Measurements from ENCODE around the gene ADH1A. TPM values are rescaled to one million over a fixed set of nuclear protein-coding genes. Genes with fewer than 3 reads are reported as not detected.

The ADH1A gene
- polyA plus RNA-seq, 1 experiment, result not detected

DNA sequence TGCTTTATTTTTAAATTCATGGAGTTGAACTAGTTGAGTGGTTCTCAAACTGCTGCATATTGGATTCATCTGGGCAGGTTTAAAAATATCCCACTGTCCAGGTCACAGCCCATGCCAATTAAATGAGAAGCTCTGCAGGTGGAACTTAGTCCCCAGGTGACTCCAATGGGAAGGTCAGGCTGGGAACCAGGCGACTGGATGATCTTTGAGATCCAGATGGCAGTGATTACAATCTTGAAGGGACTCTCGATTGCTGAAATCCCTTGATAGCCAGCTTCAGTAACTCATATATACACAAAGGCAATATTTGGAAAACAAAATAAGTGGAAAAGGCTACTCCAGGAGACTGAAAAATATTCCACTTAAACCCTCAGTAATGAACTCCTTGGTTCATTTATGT lies 8.1 kb downstream of the ADH1A start:
- no peaks in the 10 kb centered on the region for H3K36me3 ChIP-seq (ENCODE audit: control insufficient read depth, insufficient read depth, low read length)
- DNase-seq (ENCODE audit: low read depth), result no peak
- H3K4me3 ChIP-seq (ENCODE audit: low read depth, low read length), result no peak overlapping the region
- TF ChIP-seq, protein P1, sequence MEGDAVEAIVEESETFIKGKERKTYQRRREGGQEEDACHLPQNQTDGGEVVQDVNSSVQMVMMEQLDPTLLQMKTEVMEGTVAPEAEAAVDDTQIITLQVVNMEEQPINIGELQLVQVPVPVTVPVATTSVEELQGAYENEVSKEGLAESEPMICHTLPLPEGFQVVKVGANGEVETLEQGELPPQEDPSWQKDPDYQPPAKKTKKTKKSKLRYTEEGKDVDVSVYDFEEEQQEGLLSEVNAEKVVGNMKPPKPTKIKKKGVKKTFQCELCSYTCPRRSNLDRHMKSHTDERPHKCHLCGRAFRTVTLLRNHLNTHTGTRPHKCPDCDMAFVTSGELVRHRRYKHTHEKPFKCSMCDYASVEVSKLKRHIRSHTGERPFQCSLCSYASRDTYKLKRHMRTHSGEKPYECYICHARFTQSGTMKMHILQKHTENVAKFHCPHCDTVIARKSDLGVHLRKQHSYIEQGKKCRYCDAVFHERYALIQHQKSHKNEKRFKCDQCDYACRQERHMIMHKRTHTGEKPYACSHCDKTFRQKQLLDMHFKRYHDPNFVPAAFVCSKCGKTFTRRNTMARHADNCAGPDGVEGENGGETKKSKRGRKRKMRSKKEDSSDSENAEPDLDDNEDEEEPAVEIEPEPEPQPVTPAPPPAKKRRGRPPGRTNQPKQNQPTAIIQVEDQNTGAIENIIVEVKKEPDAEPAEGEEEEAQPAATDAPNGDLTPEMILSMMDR (IDR thresholded peaks at IDR 0.05; ENCODE audit: insufficient read depth, low read depth, low read length), result no peak
- POLR2A ChIA-PET, result no interaction called here
- H3K27me3 ChIP-seq (ENCODE audit: control insufficient read depth, insufficient read depth, low read length), result no peaks in the 10 kb centered on the region
- CTCF ChIA-PET, result no interaction called here

DNA sequence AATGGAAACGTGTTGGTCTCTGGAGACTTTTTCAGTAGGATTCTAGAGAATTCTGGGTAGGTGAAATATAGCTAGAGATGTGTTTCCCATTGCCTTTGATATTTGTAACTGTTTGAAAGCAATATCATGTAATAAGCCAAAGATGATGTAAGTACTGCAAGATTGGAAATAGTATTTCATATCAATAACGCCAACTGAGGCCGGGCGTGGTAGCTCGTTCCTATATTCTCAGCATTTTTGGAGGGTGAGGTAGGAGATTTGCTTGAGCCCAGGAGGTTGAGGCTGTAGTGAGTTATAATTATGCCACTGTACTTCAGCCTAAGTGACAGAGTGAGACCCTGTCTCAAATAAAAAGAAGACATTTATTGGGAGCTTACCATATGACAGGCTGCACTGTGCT lies 9.5 kb downstream of the ADH1A start:
- TF ChIP-seq, protein P1 (IDR thresholded peaks at IDR 0.05; ENCODE audit: insufficient read depth, low read depth, low read length), result no peak
- CTCF ChIA-PET, result no interaction called here
- Histone ChIP-seq H3K4me3 (ENCODE audit: low read depth, low read length) (no peak overlapping the region), H3K36me3 (ENCODE audit: control insufficient read depth, insufficient read depth, low read length) (no peaks in the 10 kb centered on the region), H3K27me3 (ENCODE audit: control insufficient read depth, insufficient read depth, low read length) (no peaks in the 10 kb centered on the region)
- no peak for DNase-seq (ENCODE audit: low read depth)
- POLR2A ChIA-PET, result no interaction called here

- POLR2A ChIA-PET, result no interaction called here
- CTCF ChIA-PET, result no interaction called here
- no peaks in the 10 kb centered on the region for H3K36me3 ChIP-seq (ENCODE audit: control insufficient read depth, insufficient read depth, low read length)
- TF ChIP-seq, protein P1 (IDR thresholded peaks at IDR 0.05; ENCODE audit: insufficient read depth, low read depth, low read length), result no peak
- no peaks in the 10 kb centered on the region for H3K27me3 ChIP-seq (ENCODE audit: control insufficient read depth, insufficient read depth, low read length)
- DNase-seq (ENCODE audit: low read depth), result no peak
- no peak overlapping the region for H3K4me3 ChIP-seq (ENCODE audit: low read depth, low read length)
Observed at GRCh38 chr4:99276417-99276816, 14.4 kb downstream of the ADH1A start.

DNA sequence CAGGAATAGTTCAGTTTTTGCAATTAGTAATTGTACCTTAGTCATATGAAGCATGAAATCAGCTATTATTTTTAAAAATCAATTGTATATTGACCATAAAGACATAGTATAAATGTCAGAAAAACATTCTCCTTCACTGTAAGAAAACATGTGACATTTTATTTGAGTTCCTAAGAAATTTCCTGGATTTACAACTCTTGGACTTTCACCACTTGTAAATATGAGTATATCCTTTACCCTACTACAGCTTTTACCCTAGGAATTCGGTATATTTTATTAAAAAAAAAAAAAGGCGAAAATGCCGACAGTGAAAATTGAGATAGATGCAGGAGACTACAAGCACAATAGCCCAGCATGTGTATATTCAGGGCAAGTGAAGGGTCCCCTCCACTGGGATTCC lies 14.9 kb downstream of the ADH1A start:
- DNase-seq (ENCODE audit: low read depth), result no peak
- TF ChIP-seq, protein P1 (IDR thresholded peaks at IDR 0.05; ENCODE audit: insufficient read depth, low read depth, low read length), result no peak
- CTCF ChIA-PET, result no interaction called here
- H3K4me3 ChIP-seq (ENCODE audit: low read depth, low read length), result no peak overlapping the region
- POLR2A ChIA-PET, result no interaction called here
- H3K27me3 ChIP-seq (ENCODE audit: control insufficient read depth, insufficient read depth, low read length), result no peaks in the 10 kb centered on the region
- no peaks in the 10 kb centered on the region for H3K36me3 ChIP-seq (ENCODE audit: control insufficient read depth, insufficient read depth, low read length)

GRCh38 chr4:99275050-99275449 lies 15.7 kb downstream of the ADH1A start:
- no peaks in the 10 kb centered on the region for H3K27me3 ChIP-seq (ENCODE audit: control insufficient read depth, insufficient read depth, low read length)
- ChIA-PET POLR2A (no interaction called here), CTCF (no interaction called here)
- TF ChIP-seq, protein P1 (IDR thresholded peaks at IDR 0.05; ENCODE audit: insufficient read depth, low read depth, low read length), result no peak
- no peaks in the 10 kb centered on the region for H3K36me3 ChIP-seq (ENCODE audit: control insufficient read depth, insufficient read depth, low read length)
- no peak overlapping the region for H3K4me3 ChIP-seq (ENCODE audit: low read depth, low read length)
- DNase-seq (ENCODE audit: low read depth), result no peak

Data from BJ (cell line).